ENCODE results near the gene TLR7. TPM values are rescaled to one million over a fixed set of nuclear protein-coding genes. Genes with fewer than 3 reads are reported as not detected.

Gene TLR7
- total and polyA plus RNA-seq, 10 of the 15 experiments (the other 5 are each of a cell fraction or from before 2014, with no cell fraction given): 12.0 to 44.4 (median 22.6) TPM

GRCh38 chrX:12867685-12868084 is 813 bp downstream of the TLR7 start:
- ATAC-seq (peak; percentile 69), DNase-seq (ENCODE audit: low read depth, low spot score) (no peak), FAIRE-seq (peak; percentile 87)
- Histone ChIP-seq H3K4me1 (ENCODE audit: control insufficient read depth, insufficient read depth, low read length) (peaks cover 24% of the 10 kb centered on the region), H3K27ac (ENCODE audit: control insufficient read depth, insufficient read depth) (peak overlapping the region; percentile 97), H2AFZ (ENCODE audit: control insufficient read depth, low read depth, low read length) (no peak overlapping the region; the same call in 1 of the 2 replicates), H4K20me1 (ENCODE audit: control insufficient read depth, insufficient read depth) (no peaks in the 10 kb centered on the region), H3K79me2 (ENCODE audit: control insufficient read depth, insufficient read depth, low read length) (peaks cover 58% of the 10 kb centered on the region), H3K27me3 (replicated peaks in 1 of 2; ENCODE audit: control insufficient read depth in 2 of 2, insufficient read depth in 2 of 2, low read length in 1 of 2) (no peaks in the 10 kb centered on the region), H3K9me3 (replicated peaks; ENCODE audit: control insufficient read depth, insufficient read depth, low read length) (no peaks in the 10 kb centered on the region; the same call in 2 of the 3 replicates), H3K4me2 (ENCODE audit: control insufficient read depth, insufficient read depth) (peak overlapping the region; percentile 95), H3K4me3 (peak overlapping the region; percentile 63), H3K36me3 (ENCODE audit: control insufficient read depth in 2 of 2, insufficient read depth in 2 of 2, low read length in 1 of 2) (peaks cover 0 to 12% of the 10 kb centered on the region in 2 experiments; a peak in 2 of 4 replicates), H3K9ac (ENCODE audit: control insufficient read depth, insufficient read depth, low read length) (peak overlapping the region; percentile 91)
- ChIA-PET RAD21 (ENCODE audit: unreplicated experiment) (interaction anchor here (0.7 to 5.1 kb wide), 3 partner anchors 24 to 1289 kb away, joined by 3 to 47 read pairs (median 8); no protein-coding TSS in a partner anchor), POLR2A (interaction anchor here (0.8 to 0.9 kb wide), 2 partner anchors 10 to 25 kb away, joined by 3 to 5 read pairs; no protein-coding TSS in a partner anchor), SMC1A (ENCODE audit: uncharacterized antibody, unreplicated experiment) (interaction anchor here (0.8 to 8.0 kb wide), 9 partner anchors 9 to 53 kb away, joined by 3 to 77 read pairs (median 4); no protein-coding TSS in a partner anchor), CTCF (interaction anchor here (1.0 to 3.8 kb wide), 4 partner anchors 24 to 53 kb away, joined by 6 to 22 read pairs (median 8); no protein-coding TSS in a partner anchor)
- BruUV-seq (replicated peaks): no TSS peak
- in situ Hi-C loops (cut with MboI) (no loop called here), intact Hi-C loops (cut with micrococcal nuclease; ENCODE audit: unreplicated experiment) (loop anchor here (2.0 to 10.0 kb wide), 2 partner anchors 53 to 217 kb away; no protein-coding TSS in a partner anchor)
- TF ChIP-seq ATF2 (IDR thresholded peaks at IDR 0.05; ENCODE audit: low read length): 0 out of 2 replicates have a peak, but pooled peaks have one; percentile 16
- TF ChIP-seq RBBP5 (conservative IDR thresholded peaks at IDR 0.05): no peak
- TF ChIP-seq RUNX3 (IDR thresholded peaks at IDR 0.05; ENCODE audit: low read length): peak; percentile 51
- TF ChIP-seq MLLT1 (IDR thresholded peaks at IDR 0.05): no peak
- peak; percentile 32; the same call in 1 of the 2 replicates for TF ChIP-seq MTA2 (IDR thresholded peaks at IDR 0.05; ENCODE audit: low read depth)
- no peak for TF ChIP-seq ZBTB33 (IDR thresholded peaks at IDR 0.05)
- peak; percentile 29; the same call in 1 of the 2 replicates for TF ChIP-seq PKNOX1 (IDR thresholded peaks at IDR 0.05)
- peak; percentile 88 for TF ChIP-seq ZNF24 (IDR thresholded peaks at IDR 0.05)
- 0% methylated on average over 4 of the region's 4 CpGs for WGBS (ENCODE audit: insufficient coverage, insufficient replicate concordance, low lambda C conversion rate, missing lambda C conversion rate)

Data from GM12878 (cell line).